Right kidney (tissue), 1 donor: ENCODE results near the gene WDR82.

Source experiments
- DNase-seq: peaks from one replicate; pipeline ENCODE4 v3.0.0-alpha.2; 2016

Gene WDR82

DNA sequence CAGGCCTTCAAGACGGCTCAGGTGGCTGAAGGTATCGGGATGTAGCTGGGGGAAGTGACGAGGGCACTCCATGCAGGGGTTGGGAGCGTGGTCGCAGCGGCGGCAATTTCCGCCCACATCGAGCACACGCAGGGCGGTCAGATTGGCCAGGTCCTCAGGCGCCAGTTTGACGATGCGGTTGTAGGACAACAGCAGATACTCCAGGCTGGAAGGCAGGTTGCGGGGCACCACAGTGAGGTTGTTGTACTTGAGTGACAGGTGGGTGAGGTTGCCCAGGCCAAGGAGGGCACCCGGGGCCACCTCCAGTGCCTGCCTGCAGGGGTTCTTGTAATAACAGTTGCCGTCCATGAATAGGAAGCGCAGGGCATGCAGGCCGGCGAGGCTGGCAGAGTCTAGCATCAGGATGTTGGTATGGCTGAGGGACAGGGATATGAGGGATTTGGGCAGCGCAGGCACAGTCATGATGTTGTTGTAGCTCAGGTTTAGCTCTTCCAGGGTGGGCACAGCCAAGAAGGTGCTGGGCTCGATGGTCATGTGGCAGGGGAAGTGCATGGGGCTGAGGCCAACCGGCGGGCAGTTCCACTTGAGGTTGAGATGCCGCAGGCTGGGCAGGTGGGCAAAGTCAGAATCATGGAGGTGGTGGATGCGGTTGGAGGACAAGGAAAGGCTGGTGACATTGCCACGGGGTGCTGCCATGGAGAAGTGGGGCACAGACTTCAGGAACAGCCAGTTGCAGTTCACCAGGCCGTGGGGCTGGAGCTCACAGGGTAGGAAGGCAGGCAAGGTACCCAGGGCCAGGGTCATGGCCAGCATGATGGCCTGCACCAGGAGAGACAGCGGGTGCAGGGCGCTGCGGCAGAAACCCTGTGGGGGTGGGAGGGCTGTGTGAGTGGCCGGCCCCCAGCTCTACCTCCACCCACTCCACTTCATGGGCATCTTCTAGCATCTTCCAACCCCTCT, 54.7 kb downstream of the WDR82 start:
- DNase-seq: no peak

- DNase-seq: no peak
Measured at GRCh38 chr3:52222319-52223221, 55.9 kb downstream of the WDR82 start.

GRCh38 chr3:52221563-52222318, 56.7 kb downstream of the WDR82 start:
- no peak for DNase-seq

DNA sequence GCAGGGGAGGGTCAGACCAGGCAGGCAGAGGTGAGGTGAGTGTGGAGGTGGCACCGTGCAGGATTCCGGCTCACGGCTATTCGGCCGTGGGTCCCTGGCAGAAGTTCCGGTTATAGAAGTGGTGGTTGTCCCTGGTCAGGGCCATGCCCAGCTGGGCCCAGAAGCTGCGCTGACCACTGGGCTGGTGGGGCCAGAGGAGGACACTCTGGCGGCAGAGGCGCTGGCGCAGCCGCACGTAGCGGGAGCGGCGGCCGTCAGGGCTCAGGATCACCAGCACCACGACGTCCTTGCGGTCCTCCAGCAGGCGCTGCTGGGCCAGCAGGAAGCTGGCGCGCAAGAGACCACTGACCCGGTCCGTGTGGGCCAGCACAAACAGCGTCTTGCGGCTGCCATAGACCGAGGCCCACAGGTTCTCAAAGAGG, 57.3 kb downstream of the WDR82 start:
- no peak for DNase-seq

DNA sequence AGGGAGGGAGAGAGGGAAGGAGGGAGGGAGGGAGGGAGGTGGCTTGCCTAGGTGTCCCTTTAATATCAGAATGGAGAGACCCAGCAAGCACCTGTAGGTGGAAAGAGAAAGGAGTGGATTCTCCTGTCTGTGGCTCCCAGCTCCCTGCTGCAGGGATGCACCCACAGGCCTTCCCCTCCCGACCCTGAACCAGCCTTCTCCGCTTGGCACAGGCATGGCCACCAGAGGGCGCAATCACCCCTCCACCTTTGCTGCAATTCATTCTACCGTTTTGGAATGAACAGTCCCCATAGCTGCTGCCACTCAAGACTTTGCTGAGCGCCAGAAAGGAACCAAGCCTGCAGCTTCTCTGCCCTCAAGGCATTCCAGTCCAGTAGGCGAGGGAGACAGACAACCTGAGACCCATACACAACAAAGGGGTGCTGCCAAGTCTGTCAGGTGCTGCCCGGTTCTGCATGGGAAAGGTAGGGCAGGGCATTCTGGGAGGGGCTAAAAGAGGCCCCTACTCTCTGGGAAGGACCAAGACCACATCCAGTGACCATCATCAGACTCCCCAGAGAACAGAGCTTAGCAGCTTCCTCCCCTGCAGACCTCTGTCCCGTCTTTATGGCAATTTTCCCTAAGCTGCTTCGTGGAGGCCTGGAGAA, 57.9 kb downstream of the WDR82 start:
- peak; percentile 63 for DNase-seq

- DNase-seq: peak; percentile 57
Measured at GRCh38 chr3:52218937-52219650, 59.4 kb downstream of the WDR82 start.

GRCh38 chr3:52218454-52218853, 60.0 kb downstream of the WDR82 start:
- no peak for DNase-seq

GRCh38 chr3:52218026-52218425, 60.4 kb downstream of the WDR82 start:
- no peak for DNase-seq

DNA sequence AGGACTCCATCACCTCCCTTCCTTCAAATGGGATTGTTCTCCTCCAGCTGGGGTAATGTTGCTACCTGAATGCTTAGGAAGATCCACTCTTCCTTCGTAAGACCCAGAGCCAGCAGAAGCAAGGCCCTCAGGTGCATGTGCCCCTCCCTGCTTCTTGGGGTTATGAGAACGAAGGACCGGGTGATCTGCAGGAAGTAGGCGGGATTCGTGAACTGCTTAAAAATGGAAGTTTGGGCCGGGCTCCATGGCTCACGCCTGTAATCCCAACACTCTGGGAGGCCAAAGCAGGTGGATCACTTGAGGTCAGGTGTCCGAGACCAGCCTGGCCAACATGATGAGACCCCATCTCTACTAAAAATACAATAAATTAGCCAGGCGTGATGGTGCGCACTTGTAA, 61.0 kb downstream of the WDR82 start:
- no peak for DNase-seq

DNA sequence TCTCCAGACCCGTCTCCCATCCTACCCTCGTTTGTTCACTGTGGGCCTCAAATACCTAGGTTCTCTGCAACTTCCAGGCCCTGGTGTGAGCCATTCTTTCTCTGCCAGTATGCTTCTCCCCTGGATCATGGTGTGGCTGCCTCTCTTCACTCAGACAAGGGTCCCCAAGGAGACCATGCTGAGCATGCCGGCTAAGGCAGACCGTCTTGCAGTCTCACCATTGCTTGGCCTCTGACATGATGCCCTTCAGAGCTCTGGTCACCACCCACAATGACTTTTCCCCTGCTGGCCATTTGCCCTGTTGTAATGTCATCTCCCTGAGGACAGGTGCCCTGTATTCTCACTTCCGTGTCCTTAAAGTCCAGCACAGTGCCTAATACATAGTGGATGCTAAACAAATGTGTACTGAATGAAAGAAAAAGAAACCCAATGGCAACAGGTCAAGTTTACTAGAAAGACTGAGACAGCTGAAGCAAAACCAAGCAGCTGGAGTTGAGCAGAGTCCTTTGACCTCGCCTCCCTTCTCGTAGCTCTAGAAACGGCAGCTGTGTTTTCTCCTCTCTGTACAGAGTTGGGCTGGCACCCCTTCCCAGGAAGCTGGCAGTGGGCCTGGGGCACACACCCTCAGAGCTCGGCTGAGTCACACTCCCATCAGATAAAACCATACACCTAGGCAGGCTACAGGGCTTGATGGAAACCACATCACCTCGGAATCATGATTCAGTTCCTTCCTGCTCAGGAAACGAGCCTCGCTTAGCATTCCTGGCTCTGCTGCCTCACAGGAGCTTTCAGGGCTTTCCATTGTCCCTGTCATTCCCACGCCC, 61.7 kb downstream of the WDR82 start:
- DNase-seq: peak; percentile 46

GRCh38 chr3:52215351-52215750, 63.1 kb downstream of the WDR82 start:
- no peak for DNase-seq

DNA sequence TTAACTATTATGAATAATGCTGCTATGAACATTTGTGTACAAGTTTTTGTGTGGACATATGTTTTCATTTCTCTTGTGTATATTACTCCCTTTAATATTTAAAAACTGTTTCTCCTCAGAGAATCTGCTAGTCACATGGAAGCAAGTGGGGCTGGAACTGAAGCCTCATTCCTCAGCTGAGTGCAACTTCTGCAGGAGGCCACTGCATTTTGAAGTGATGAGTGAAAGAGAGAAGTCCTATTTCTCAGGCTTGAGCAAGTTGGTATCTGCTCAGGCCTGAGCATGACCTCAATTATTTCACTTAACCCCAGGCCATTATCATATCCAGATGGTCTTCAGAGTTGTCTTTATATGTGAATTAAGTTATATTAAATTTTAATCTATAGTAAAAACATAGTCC, 64.5 kb downstream of the WDR82 start:
- DNase-seq: no peak

- no peak for DNase-seq
Measured at GRCh38 chr3:52213005-52213404, 65.4 kb downstream of the WDR82 start.

DNA sequence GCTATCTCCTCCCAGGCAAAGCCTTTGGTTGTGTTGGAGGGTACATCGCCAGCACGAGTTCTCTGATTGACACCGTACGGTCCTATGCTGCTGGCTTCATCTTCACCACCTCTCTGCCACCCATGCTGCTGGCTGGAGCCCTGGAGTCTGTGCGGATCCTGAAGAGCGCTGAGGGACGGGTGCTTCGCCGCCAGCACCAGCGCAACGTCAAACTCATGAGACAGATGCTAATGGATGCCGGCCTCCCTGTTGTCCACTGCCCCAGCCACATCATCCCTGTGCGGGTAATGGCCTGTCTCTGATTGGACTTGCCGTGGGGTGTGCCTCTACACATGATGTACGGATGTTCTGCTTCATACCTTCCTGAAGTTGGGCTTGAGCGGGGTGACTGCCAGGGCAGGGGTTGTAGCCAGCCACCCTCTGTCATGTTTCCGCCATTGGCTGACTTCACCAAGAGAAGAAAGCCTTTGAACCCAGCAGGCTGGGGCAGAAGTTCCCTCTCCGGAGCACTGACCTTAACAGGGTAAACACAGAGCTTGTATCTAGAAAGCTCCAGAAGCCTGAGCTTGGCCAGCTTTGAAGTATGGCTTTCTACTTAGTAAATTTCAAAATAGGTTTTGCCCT, 67.1 kb downstream of the WDR82 start:
- no peak for DNase-seq

- DNase-seq: no peak
Measured at GRCh38 chr3:52210550-52211046, 67.9 kb downstream of the WDR82 start.

DNA sequence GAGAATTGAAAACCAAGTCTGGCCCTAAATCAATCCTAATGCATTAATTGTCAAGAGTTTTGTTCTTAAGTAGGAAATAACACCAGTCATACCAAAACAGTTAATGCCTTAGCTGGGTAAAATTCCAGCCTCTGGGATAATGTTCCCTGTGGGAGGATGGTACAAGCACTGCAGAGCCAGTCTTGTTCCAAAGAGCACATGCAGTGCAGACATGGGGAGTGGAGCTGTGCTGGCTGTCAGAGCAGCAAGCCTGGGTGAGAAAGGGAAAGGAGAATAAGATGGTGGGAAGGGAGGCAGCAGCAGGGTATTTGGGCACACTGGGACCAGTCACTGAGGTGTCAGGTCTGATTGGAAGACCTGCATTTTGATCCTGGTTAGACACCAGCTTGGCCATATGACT, 68.4 kb downstream of the WDR82 start:
- DNase-seq: no peak

GRCh38 chr3:52208556-52208955, 69.9 kb downstream of the WDR82 start:
- no peak for DNase-seq

- no peak for DNase-seq
Measured at GRCh38 chr3:52205727-52206372, 72.6 kb downstream of the WDR82 start.
